Retinal pigment epithelial cell (primary cell): ENCODE measurements around the gene MAP4K4.

ENCODE experiments used
- DNase-seq: peaks from one replicate; pipeline ENCODE4 v3.0.0-alpha.2; 2010; ENCODE audit warnings: low read depth
- H3K4me3 ChIP-seq: 2 replicates; pipeline ENCODE4 v1.5.1; 2011; ENCODE audit warnings: mild to moderate bottlenecking, low read length, control low read depth, moderate library complexity
- TF ChIP-seq, protein P1 (sequence below): conservative IDR thresholded peaks from 2 replicates; pipeline ENCODE4 v1.5.1; 2011; ENCODE audit warnings: low read depth, low read length, control low read depth, inconsistent platforms

MAP4K4 gene

DNA sequence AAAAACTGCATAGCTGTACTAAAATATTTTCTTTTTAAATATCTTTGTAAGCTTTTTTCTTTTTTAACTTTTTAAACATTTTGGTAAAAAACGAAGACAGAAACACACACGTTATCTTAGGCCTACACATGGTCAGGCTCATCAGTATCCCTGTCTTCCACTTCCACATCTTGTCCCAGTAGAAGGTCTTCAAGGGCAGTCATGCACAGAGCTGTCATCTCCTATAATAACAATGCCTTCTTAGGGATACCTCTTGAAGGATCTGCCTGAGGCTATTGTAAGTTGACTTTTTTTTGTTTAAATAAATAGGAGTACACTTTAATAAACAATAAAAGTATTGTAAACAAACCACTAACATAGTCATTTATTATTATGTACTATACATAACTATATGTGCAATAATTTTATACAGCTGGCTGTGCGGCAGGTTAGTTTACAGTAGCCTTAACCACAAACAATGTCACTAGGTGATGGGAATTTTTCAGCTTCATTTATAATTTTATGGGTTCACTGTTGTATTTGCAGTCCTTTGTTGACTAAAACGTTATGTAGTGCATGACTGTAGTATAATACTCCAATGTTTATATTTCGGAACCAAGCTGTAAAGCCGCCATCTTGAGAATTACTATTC, 124.4 kb downstream of the MAP4K4 start:
- H3K4me3 ChIP-seq: no peak overlapping the region
- TF ChIP-seq, protein P1, sequence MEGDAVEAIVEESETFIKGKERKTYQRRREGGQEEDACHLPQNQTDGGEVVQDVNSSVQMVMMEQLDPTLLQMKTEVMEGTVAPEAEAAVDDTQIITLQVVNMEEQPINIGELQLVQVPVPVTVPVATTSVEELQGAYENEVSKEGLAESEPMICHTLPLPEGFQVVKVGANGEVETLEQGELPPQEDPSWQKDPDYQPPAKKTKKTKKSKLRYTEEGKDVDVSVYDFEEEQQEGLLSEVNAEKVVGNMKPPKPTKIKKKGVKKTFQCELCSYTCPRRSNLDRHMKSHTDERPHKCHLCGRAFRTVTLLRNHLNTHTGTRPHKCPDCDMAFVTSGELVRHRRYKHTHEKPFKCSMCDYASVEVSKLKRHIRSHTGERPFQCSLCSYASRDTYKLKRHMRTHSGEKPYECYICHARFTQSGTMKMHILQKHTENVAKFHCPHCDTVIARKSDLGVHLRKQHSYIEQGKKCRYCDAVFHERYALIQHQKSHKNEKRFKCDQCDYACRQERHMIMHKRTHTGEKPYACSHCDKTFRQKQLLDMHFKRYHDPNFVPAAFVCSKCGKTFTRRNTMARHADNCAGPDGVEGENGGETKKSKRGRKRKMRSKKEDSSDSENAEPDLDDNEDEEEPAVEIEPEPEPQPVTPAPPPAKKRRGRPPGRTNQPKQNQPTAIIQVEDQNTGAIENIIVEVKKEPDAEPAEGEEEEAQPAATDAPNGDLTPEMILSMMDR: no peak
- DNase-seq: no peak

DNA sequence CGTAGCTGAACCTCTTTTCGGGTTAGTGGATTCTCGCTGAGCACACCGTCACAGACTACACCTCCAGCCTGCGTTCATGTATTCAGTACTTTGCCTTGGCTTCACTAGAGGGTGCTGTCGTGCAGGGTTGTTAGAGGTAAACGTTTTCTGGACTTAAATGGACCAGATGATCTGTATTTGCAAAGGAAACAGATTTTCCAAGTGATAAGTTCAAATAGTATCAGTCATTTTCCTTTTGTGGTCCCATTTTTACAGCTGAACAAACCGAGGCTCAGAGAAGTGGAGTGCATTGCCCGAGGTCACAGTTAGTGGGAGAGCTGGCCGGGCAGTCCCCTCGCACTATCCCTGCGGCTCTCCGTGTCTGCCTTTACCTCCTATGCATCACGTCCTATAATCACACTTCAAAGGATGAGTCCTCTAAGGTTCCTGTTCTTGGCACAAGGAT, 125.9 kb downstream of the MAP4K4 start:
- TF ChIP-seq, protein P1: peak; percentile 80
- no peak for DNase-seq
- H3K4me3 ChIP-seq: no peak overlapping the region

DNA sequence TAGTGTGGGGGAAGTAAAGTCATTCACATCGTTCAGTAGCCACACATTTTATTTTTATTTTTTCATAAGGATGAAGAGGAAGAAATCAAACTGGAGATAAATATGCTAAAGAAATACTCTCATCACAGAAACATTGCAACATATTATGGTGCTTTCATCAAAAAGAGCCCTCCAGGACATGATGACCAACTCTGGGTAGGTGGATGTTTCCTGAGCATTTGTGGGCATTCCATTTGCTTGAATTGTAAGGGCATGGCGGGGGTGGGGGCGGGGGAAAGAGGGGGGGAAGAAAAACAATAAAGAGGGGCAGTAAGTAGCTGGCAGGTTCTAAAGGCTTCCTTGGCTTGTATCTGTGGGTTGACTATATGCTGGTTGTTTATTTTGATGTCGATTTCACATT, 126.4 kb downstream of the MAP4K4 start:
- no peak for DNase-seq
- TF ChIP-seq, protein P1: no peak
- no peak overlapping the region for H3K4me3 ChIP-seq

DNA sequence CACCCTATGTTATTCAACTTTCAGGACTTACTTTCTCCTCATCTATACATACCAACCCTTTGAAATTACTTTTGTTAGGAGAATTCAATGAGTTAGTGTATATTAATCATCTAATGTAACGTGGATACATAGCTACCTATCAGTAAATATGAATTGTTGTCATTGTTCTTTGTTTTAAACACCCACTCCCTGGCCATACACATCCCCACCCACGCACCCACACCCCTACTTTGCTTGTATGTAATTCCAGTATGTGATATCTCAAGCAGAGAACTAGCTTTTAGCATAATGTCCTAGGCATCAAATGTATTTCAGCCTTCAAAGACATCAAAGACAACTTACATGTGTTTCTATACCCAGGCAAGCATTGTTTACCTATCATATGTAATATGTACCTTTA, 129.2 kb downstream of the MAP4K4 start:
- no peak for DNase-seq
- H3K4me3 ChIP-seq: no peak overlapping the region
- TF ChIP-seq, protein P1: no peak

DNA sequence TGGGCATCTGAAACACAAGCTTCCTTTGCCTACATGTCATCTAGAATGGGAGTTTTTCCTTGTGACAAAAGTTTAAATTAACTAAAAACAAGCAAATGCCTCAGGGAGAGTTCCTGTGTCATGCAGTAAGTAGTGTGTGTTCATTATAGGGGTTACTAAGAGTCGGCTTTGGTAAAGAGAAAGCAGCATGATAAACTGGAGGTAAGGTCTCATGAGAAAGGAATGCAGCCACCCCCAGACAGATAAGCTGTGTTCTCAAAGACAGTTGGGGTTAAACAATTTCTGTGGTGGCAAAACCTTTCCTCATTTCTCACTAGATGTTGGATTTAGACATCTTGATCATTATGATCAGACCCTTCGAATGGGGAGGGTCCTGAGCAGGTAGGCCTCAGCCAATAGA, 129.7 kb downstream of the MAP4K4 start:
- TF ChIP-seq, protein P1: no peak
- DNase-seq: peak; percentile 83
- no peak overlapping the region for H3K4me3 ChIP-seq

DNA sequence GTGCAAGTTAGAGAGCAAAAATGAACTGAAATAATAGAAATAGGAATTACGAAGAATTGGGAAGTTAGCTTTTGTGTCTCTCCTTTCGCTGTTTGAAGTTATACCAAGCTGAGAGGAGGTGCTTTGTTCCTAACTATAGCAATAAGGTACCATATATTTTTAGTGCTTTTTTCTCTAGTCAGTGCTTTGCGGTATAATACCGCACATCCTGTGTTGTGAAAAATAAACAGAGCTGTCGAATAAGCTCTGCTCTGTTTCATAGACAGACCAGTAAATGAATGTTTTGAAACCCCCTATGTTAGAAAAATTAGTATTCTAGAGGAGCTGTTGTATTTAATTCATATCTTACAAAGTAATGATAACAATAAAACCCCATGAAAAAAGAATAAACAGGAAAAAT, 130.8 kb downstream of the MAP4K4 start:
- DNase-seq: no peak

DNA sequence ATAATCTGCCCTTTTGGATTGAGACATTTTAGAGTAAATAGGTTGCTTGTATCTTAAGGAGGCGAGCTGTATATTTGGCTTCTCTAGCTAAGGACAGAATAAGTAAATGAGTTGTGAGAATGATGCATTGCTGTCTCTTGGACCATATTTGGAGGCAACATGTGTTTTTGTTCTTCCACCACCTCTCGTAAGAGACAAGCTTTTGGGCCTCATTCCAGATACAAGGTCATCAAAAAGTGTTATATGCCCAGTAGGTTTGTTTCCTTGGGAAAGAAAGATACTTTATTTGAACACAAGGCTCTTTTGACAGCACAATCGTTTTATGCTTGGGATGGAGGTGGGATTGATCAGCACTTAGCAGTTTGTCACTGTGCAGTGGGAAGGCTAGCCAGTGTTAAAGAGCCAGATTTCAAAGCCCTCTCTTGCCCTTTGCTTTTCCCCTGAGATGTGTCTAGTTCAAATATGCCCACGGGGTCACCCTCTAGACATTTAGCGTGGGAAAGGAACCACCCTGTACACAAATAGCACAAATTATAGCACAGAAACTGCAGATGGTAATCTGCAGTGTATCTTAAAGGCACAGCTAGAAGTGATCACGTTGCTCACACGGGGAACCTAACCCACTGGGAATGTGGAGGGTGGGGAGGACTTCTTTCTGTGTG, 131.3 kb downstream of the MAP4K4 start:
- TF ChIP-seq, protein P1: no peak
- no peak overlapping the region for H3K4me3 ChIP-seq
- no peak for DNase-seq

More for the DNA sequence above, 130.8 kb downstream of the MAP4K4 start:
- no peak overlapping the region for H3K4me3 ChIP-seq
- TF ChIP-seq, protein P1: no peak
